GM18505 (cell line): ENCODE results near the gene ADGRG7.

ENCODE experiments used
- ATAC-seq: cut with Tn5 transposase; IDR thresholded peaks from one replicate; pipeline ENCODE4 v1.9.1; 2021; ENCODE audit not compliant: unreplicated experiment
- POLR2A ChIP-seq: IDR thresholded peaks from 4 replicates; pipeline ENCODE4 v1.6.1; 2011; ENCODE audit warnings: borderline replicate concordance; ENCODE audit not compliant: insufficient read depth, insufficient read length; ENCODE audit errors: extremely low read depth

ADGRG7 gene, protein sequence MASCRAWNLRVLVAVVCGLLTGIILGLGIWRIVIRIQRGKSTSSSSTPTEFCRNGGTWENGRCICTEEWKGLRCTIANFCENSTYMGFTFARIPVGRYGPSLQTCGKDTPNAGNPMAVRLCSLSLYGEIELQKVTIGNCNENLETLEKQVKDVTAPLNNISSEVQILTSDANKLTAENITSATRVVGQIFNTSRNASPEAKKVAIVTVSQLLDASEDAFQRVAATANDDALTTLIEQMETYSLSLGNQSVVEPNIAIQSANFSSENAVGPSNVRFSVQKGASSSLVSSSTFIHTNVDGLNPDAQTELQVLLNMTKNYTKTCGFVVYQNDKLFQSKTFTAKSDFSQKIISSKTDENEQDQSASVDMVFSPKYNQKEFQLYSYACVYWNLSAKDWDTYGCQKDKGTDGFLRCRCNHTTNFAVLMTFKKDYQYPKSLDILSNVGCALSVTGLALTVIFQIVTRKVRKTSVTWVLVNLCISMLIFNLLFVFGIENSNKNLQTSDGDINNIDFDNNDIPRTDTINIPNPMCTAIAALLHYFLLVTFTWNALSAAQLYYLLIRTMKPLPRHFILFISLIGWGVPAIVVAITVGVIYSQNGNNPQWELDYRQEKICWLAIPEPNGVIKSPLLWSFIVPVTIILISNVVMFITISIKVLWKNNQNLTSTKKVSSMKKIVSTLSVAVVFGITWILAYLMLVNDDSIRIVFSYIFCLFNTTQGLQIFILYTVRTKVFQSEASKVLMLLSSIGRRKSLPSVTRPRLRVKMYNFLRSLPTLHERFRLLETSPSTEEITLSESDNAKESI

DNA sequence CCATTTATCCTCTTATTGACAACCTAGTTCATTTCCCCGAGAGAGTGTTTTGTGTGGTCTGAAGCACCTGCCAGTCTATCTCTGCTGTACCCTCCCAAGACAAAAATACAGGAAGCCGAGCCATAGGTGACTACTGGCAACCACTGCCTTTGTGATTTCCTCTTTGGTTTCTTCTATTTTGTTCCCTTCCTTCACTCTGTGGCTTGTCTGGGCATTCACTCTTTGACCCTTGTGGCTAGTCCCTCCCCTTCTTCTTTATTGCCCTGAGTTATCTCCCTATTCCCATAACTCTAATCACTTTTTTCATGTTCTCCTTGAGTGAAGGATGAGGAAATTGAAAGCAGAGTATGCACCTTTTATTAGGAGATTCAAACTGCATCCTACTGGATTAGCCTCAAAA lies at the start of gene ADGRG7:
Gene ADGRG7, plus strand, starts transcription at position 297 of the 400 bp plus-strand sequence. CDS start 256 bp downstream, outside the sequence.
- no peak for ATAC-seq
- no peak for TF ChIP-seq POLR2A

DNA sequence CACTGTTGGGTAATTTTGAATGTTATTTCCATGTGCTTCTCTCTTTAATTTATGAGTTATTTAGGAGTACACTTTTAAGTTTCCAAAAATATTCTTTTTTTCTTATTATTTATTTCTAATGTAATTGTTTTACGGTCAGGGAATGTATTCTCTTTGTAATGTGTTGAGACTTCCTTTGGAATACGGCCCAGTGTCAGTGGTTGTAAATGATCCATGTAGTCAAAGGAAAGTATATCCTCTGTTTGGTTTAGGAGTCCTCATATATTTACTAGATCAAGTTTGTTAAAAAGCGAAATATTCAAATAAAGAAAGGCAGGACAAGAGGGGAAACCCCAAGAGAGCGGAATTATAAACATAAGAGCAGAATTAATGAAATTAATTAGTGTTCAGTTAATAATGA lies 49.0 kb upstream of the ADGRG7 start:
- no peak for TF ChIP-seq POLR2A
- no peak for ATAC-seq

DNA sequence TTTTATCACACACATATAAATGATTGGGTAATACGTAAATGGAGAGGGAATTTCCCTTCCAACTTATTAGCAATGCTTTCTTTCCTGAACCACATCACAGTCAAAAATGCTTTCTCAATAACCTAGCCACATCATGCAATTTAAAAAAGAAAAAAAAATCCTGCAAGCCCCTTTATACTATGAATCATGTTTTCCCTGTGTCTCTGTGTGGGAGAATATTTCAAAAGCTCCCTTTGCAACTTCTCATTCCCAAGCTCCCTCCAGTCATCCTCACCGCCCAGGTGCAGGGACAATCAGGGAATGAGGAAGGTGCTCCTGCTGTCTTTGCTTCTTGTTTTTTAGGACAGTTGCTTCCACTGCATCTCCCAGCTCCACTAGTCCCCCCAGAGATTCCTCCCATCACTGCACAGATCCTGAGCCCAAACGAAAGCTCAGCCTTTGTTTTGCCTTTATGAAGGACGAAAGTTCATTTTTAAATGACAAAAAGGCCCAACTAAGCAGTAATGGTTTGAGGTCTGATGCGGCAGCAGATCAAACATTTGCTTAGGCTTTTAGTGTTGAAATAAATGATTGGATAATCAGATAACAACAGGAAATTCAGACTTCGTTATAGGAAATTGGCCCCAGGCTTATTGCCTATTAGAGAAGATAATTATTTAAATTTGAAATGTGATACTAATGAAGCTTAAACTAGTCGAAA lies 47.8 kb upstream of the ADGRG7 start:
- no peak for TF ChIP-seq POLR2A
- ATAC-seq, result no peak

DNA sequence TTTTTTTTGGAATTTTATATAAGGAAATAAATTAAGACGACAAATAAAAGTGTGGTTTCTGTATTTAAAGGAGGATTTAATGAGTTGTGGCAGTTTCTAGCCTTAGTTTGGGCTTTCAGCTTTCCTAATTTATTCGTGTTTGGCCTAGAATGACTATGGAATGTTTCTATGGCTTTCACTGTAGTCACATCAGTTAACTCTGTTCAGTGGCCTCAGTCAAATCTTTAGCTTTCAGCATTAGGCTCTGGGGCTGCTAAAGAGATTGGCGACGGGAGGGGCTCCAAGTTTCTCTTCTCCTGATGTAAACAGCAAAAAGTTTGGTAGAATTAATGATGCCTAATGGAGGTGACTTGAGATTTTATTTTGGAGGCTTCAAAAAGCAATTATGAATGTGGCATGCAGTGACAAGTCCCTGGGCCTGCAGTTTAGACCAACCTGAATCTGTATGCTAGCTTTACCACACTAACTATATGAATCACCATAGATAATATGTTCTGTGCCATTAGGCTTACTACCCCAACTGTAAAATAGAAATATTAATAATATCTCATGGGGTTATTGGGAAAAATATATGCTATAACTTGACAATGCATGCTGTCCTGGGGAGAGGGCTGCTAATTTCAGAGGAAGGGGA lies 47.1 kb upstream of the ADGRG7 start:
- TF ChIP-seq POLR2A, result no peak
- ATAC-seq, result no peak

DNA sequence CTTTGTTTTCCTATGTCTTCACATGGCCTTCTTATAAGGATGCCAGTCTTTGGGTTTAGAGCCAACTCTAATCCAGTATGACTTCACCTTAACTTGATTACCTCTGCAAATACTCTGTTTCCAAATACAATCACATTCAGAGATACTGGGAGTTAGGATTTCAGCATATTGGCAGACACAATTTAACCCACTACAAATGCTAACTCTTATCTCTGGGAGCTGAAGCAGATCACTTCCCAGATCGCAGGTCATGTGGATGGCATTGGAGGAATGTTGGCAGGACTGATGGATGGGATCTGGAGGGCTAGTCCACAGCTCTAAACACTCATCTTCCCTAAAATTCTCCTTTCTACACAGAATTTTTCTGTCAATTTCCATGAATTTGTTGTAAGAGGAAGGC lies 46.2 kb upstream of the ADGRG7 start:
- ATAC-seq, result no peak
- no peak for TF ChIP-seq POLR2A

DNA sequence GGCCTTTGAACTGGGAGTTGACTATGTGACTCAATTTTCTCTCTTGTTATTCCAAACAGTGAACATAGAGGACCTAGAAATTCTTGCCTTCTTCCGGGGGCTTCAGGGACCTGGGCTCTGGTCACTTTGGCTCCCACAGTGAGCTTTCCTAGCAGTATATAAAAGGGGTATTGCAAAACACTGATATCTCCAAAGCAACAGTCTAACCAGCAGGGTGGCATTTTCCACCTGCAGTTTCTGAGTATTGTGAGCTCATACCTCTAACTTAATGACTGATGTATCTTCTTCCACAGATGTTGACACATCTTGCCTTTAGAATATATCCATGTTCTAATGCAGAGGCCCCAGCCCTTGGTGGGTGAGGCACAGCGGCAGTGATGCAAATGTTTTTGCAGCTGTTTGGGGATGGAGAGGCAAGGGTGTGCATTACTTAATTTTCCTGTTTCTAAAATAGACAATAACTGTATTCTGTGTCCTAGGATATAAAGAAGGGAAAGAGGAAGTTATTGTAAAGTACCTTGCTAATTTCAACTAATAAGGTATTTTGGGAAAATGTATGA lies 45.7 kb upstream of the ADGRG7 start:
- no peak for TF ChIP-seq POLR2A

DNA sequence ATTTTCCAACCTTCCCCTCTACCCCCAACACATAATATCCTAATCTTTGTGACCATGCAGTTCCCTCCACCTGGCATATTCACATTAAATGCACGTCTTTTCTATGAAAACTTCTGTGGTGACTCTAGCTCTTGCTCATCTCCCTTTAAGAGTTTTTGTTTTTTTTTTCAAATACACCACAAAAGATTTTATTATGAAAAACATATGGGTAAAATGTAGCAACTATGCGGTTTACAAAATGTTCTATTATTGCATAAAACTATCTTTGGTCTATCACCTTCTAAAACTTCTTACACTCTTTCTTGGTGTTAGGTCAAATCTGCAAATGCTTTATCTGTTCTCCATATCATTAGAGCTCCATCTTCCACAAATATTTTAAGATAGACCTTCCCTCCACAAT lies 38.6 kb upstream of the ADGRG7 start:
- TF ChIP-seq POLR2A, result no peak
- no peak for ATAC-seq

More for the DNA sequence above, 45.7 kb upstream of the ADGRG7 start:
- no peak for ATAC-seq

DNA sequence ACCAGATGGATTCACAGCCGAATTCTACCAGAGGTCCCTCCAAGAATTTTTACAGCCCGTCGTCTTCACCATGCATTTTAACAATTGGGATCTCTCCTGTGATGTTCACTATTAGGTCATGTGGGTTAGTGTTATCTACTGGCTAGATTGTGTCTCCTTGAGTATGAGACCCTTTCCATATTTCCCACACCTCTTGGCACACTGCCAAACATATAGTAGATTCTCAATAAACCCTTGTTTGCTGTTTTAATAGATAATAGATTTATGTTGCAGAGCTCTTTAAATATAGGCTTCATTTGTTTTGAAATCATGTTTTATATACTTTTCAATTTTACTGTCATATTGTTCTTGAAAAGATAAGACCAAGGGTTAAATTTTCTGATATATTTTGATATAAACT lies 34.9 kb upstream of the ADGRG7 start:
- ATAC-seq, result no peak
- TF ChIP-seq POLR2A, result no peak

DNA sequence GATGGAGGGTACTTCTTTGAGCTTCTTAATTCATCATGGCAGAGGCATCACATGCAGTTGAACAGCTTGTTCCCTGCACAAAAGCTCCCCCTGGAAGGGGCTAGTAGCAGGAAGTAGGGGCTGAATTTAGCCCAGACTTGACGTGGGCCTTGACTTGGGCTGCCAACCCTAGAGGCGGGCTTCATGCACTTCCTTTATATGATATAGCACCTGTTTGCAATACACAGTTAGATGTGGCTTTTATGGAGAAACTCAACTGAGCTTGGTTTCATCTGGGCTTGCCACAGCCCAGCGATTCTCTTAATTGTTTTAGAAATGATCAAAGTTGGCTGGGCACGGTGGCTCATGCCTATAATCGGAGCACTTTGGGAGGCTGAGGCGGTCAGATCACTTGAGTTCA lies 33.7 kb upstream of the ADGRG7 start:
- no peak for ATAC-seq
- TF ChIP-seq POLR2A, result no peak

DNA sequence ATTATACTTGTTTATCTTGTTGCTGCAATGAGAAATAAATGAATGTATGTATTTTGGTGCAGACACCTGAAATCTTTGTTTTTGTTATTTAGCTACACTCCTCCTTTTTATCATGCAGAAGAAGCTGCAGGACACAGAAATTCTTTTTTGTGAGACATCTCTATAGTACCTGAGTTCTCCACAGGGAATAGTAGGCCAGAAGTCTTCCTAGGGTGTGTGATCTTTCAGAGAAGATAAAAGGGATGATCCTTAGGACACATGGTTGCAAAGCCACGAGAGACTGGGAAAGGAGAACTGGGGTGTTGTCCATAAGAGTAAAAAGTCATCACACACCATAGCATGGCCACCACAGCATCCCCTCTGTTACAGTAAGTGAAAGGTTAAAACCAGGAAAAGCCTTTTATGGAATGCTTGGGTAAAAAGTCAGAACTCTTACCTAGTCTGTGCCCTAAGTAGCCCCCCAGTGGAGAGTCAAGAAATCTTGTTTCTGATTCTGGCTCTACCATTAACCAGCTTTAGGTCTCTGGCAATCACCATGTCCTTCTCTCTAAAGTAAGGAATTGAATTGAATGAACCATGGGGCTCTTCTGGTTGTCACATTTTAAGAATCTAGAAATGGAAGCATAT lies 31.9 kb upstream of the ADGRG7 start:
- ATAC-seq, result no peak
- no peak for TF ChIP-seq POLR2A

DNA sequence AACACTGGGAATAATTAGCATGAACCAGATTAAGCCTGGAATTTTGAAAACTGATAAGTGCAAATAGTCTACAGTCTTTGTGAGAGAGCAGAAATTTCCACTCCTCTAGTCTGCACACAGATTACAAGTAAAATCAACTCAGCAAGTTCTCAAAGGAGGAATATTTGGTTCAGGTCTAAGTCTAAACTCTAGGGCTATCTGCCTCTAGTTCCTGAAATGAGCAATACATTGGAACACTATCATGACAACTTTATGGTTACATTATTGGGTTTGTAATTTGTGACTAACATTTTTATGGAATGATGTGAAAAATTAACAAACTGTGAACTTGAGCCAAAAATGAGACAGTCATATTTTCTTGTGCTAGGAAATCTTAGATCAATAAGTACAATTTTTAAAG lies 30.8 kb upstream of the ADGRG7 start:
- no peak for ATAC-seq
- no peak for TF ChIP-seq POLR2A

DNA sequence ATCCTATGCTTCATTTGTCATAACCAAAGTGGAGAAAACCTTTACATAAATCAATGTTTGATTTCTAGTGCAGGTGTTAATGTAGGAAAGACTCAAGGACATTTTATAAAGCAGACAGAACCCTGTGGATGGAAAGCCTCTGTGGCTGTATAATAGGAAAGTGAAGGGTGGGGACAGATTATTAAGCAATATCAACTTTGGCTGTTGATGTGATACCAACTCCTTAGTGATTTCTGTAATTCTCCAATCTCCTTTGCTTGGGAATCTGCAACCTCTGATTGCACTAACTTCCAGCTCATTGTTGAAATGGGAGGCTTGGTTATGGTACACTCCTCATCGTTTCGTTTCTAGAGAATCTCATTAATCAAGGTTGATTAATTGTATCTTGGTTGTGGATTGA lies 29.3 kb upstream of the ADGRG7 start:
- no peak for TF ChIP-seq POLR2A
- no peak for ATAC-seq
